Fibroblast of skin of left biceps (primary cell): ENCODE results near the gene SEZ6L.

ENCODE experiments used
- DNase-seq, 2 experiments: peaks; one replicate each; pipeline ENCODE4 v3.0.0-alpha.2; 2013; ENCODE audit warnings: low read depth in 2 of 2

The SEZ6L gene

DNA sequence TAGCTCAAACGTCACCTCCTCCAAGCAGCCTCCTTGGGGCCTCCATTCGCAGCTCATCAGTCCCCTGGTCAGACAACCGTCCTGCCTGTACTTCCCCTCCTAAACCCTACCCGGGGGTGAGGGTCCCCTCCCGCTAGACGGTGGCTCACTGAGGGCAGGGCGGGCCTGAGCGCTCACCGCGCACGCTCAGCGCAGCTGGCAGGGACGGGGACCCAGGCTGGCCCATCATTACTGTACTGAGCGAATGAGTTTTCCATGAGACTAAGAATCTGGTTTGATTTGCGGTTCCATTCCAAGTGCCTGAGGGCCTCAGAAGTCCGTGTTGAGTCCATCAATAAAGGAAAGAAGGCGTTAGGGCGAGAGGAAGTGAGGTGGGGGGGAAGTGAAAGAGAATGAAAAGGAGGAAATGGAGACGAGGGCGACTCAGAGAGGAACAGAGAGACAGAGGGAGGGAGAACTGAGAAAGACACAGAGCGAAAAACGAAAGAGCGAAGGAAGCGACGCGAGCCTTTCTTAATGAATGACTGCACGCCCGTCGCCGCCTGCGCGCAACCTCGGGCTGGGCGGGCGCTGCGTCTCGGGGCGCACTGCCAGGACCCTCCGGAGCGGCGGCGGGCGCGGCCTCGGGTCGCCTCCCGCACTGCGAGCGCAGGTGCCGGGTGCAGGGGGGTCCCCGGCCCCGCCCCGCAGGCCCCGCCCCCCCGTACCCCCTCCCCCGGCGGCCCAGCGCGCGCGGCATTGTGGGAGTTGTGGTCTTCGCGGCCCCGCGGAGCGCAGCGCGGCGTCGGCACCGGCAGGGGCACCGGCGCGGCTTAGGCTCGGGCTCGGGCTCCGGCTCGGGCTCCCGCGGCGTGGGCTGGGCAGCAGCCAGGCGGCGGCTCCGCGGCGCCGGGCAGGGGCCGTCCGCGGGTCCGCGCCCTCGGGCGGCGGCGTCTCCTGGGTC is 259.5 kb downstream of the SEZ6L start, which contains the start of gene ASPHD2:
Gene ASPHD2 (plus strand): TSS at position 746 of the 943 bp plus-strand sequence. CDS start 4,356 bp downstream, outside the sequence.
- DNase-seq = peak; percentile 30 to 36

DNA sequence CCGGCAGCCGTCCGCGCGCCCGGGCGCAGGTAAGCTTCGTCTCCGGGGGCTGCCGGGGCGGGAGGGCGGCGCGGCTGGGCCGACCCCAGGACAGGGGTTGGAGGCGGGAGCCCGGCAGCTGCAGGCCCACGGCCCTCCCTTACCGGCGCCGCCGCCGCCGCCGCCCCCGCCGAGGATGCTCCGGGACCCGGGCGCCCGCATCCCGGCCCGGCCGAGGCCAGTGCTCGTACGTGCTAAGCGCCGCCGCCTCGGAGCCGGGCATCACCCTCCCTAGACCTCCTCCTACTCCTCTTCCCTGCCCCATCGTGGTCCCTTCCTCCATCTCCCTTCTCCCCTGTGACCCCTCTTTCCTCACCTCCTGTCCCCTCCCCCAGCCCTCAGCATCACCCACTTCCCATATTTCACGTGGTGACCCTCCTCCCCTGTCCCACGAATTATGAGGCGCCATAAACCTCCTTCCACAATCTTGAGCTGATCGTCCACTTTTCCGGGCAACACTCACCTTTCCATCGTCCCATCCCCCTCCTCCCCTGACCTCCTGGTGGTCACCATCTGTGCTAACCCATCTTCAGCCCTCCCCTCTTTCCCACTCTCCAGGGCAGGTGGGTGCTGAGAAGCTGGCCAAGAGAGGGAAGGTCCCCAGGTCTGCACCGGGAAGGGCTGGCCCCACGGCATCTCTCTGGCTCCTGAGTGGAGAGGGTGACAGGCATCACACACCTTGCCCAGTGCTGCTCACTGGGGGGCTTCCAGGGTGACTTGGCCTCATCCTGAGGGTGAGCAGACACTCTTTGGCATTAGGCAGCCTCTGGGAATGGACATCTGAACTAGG is 260.4 kb downstream of the SEZ6L start:
- DNase-seq = no peak

DNA sequence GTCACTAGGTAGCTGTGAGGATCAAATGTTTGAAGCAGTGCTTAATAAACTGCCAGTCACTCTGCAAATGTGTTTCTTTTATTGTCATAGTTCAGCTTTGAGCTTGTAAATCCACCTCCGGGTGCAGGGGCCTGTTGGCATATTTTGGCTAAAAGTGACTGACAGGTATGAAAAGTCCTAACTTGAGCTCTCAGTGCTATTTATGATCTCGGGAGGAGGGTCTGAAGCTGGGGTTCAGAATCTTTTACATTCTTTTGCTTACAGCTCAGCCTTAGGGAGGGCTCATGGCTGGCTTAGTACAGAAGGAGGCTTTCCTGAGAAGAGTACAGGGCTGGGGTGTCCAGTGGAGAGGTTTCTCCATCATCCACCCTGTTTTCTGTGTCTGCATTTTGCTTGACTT is 261.3 kb downstream of the SEZ6L start:
- DNase-seq = no peak

DNA sequence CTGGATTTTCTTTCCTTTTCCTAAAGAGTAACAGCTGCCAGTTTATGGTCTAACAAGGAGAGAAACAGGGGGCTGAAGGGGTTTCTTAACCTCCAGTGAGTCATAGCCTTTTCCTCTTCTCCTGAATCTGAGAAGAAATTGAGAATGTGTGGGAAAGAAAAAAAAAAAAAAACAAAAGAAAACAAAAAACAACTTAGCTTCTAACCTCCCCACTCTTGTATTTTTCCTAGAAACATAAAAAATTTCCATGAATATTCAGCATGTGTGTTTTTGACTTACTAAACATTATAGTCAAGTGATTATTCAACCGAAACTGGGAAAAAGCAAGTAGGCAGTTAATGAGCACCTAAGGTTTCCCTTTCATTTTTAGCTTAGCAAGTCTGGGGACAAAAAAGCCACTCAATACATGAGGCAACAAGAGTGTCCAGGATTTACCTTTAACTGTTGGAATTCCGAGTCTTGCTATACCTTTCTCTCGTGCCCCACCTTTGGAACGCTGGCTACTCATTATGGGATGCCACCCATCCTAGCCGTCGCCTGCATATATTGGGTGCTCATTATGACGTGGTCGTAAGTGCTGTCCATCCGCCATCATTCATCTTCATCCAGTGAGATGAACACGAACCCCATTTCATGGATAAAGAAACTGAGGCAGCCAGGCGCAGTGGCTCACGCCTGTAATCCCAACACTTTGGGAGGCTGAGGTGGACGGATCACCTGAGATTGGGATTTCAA is 262.2 kb downstream of the SEZ6L start:
- peak in 1 of 2 experiments; percentile 10 for DNase-seq

DNA sequence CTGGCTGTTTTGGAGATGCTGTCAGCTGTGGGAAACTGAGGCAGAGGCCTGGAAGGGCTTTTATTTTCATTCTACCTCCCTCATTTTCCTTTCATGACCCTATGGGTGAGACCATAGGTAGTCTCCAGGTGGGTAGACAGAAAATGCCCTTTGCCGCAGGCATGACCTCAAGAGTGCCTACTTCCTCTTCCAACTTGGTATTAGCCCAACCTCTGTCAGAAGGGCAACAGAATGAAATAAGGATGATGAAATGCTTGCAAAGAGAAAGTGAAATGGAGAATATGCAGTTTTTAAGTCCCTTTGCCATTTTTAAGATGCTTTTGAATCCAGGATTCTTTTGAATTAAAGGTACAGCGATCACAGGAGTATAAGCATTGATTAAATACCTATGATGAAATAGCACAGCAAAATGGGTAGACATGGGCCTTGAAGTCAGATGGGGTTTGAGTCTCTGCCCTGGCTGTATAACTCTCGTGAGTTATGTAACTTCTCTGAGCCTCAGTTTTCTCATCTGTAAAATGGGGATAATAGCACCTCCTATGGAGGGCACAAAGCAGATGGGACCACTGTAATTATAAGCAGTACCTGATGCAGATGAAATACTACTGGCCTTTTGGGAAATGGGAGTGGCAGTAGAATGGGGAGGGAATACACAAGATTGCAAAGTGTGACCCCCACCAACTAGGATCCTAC is 263.5 kb downstream of the SEZ6L start:
- no peak for DNase-seq
